K562 (cell line): ENCODE measurements around the gene TREH.

ENCODE experiments used
- CTCF ChIP-seq, 3 experiments: IDR thresholded peaks in 2 of 3; conservative IDR thresholded peaks in 1 of 3; 2 replicates each; pipeline ENCODE4 v1.5.1; 2011 to 2012; ENCODE audit warnings: low read length in 3 of 3, mild to moderate bottlenecking in 3 of 3, control low read depth in 2 of 3, improper control_type of control experiment in 1 of 3, inconsistent platforms in 1 of 3, low read depth in 1 of 3, mixed read lengths in 1 of 3, moderate library complexity in 1 of 3; ENCODE audit not compliant: insufficient read depth in 2 of 3
- FOXA3 ChIP-seq, 2 experiments: fragments of 450-650 bp in 1 of 2; sonication (generic) in 1 of 2; formaldehyde crosslinking; IDR thresholded peaks in 1 of 2; conservative IDR thresholded peaks in 1 of 2; 2 replicates each; pipeline versions ENCODE4 v1.4.0 to v1.8.0; 2020 to 2022; ENCODE audit warnings: mild to moderate bottlenecking in 2 of 2, missing genetic modification reagents in 1 of 2
- MEF2D ChIP-seq: conservative IDR thresholded peaks from 2 replicates; pipeline ENCODE4 v1.6.1; 2016; ENCODE audit warnings: low read depth, missing genetic modification characterization, missing compliant biosample characterization
- NR0B1 ChIP-seq: fragments of 450-650 bp; IDR thresholded peaks from one replicate; pipeline ENCODE4 v1.6.1; 2018; ENCODE audit warnings: mild to moderate bottlenecking, moderate library complexity; ENCODE audit not compliant: partially characterized antibody
- ZFP36 ChIP-seq: fragments of 150-350 bp; IDR thresholded peaks from 2 replicates; pipeline ENCODE4 v1.6.1; 2018; ENCODE audit warnings: low read length, low read depth; ENCODE audit not compliant: partially characterized antibody

DNA sequence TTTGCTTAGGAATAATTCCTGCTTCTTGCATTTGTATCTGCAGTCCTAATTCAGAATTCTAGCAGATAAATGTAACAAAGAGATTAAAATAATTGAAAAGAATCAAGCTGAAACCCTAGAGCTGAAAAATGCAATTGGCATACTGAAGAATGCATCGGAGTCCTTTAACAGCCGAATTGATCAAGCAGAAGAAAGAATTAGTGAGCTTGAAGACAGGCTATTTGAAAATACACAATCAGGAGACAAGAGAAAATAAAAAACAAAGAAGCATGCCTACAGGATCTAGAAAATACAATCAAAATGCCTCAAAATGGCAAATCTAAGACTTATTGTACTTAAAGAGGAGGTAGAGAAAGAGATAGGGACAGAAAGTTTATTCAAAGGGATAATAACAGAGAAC is 8.2 kb downstream of the TREH start:
- TF ChIP-seq FOXA3 (CRISPR knock-in tag; conservative IDR thresholded peaks at IDR 0.05 in 1 of 2, IDR thresholded peaks at IDR 0.05 in 1 of 2) (no peak), CTCF (IDR thresholded peaks at IDR 0.05 in 2 of 3, conservative IDR thresholded peaks at IDR 0.05 in 1 of 3; ENCODE audit: insufficient read depth in 2 of 3, low read depth in 1 of 3, low read length in 3 of 3) (no peak), ZFP36 (no peak), MEF2D (no peak), NR0B1 (no peak)
